Measurements from ENCODE around the gene LGI1. TPM values are rescaled to one million over a fixed set of nuclear protein-coding genes. Genes with fewer than 3 reads are reported as not detected.
A peak's percentile ranks its signal among the peaks of the same experiment; 100 is the strongest.

The LGI1 gene
- polyA plus RNA-seq, 1 donor from 2014 or later: 2.1 TPM

- Histone ChIP-seq H3K9me3 (ENCODE audit: low read length) (no peaks in the 10 kb centered on the region), H3K27ac (ENCODE audit: low read length) (no peak overlapping the region), H4K20me1 (ENCODE audit: insufficient read depth) (no peaks in the 10 kb centered on the region), H3K27me3 (ENCODE audit: insufficient read depth, low read depth, low read length) (no peaks in the 10 kb centered on the region), H3K9ac (ENCODE audit: low read length) (no peak overlapping the region), H3F3A (ENCODE audit: insufficient read depth, low read length, poor library complexity, severe bottlenecking) (no peaks in the 10 kb centered on the region), H3K4me2 (ENCODE audit: low read length) (no peak overlapping the region), H3K4me3 (ENCODE audit: low read length) (peak overlapping the region; percentile 39), H2AFZ (ENCODE audit: low read depth, low read length) (no peak overlapping the region), H3K79me2 (replicated peaks; ENCODE audit: insufficient read depth, low read length) (no peaks in the 10 kb centered on the region), H3K9me2 (ENCODE audit: insufficient read depth, low read length) (no peaks in the 10 kb centered on the region), H3K36me3 (ENCODE audit: insufficient read depth, low read length) (no peaks in the 10 kb centered on the region)
- no peak for TF ChIP-seq EZH2 (IDR thresholded peaks at IDR 0.05; ENCODE audit: borderline replicate concordance, insufficient read depth, low read length, poor library complexity, severe bottlenecking)
- no peak for TF ChIP-seq CTCF (IDR thresholded peaks at IDR 0.05; ENCODE audit: poor library complexity, severe bottlenecking)
- no peak for TF ChIP-seq SMC3 (conservative IDR thresholded peaks at IDR 0.05; ENCODE audit: poor library complexity)
- no peak for TF ChIP-seq POLR2AphosphoS5 (IDR thresholded peaks at IDR 0.05)
- no peak for TF ChIP-seq REST (IDR thresholded peaks at IDR 0.05; ENCODE audit: borderline replicate concordance)
- TF ChIP-seq MXI1 (conservative IDR thresholded peaks at IDR 0.05; ENCODE audit: poor library complexity, severe bottlenecking): no peak
- TF ChIP-seq RAD21 (conservative IDR thresholded peaks at IDR 0.05): no peak
- TF ChIP-seq EP300 (conservative IDR thresholded peaks at IDR 0.05; ENCODE audit: poor library complexity, severe bottlenecking): no peak
- TF ChIP-seq TAF1 (IDR thresholded peaks at IDR 0.05; ENCODE audit: low read depth): no peak
These were observed 5.9 kb upstream of the LGI1 start for GRCh38 chr10:93751832-93752231.

GRCh38 chr10:93752761-93753160 lies 5.0 kb upstream of the LGI1 start:
- H3K4me2 ChIP-seq (ENCODE audit: low read length): no peak overlapping the region

More at GRCh38 chr10:93752761-93753160, 5.0 kb upstream of the LGI1 start:
- H3K9ac ChIP-seq (ENCODE audit: low read length): no peak overlapping the region
- H3K36me3 ChIP-seq (ENCODE audit: insufficient read depth, low read length): no peaks in the 10 kb centered on the region
- H3K9me3 ChIP-seq (ENCODE audit: low read length): no peaks in the 10 kb centered on the region
- H3K4me3 ChIP-seq (ENCODE audit: low read length): no peak overlapping the region
- H3K27ac ChIP-seq (ENCODE audit: low read length): no peak overlapping the region
- H2AFZ ChIP-seq (ENCODE audit: low read depth, low read length): no peak overlapping the region
- no peaks in the 10 kb centered on the region for H4K20me1 ChIP-seq (ENCODE audit: insufficient read depth)
- no peaks in the 10 kb centered on the region for H3F3A ChIP-seq (ENCODE audit: insufficient read depth, low read length, poor library complexity, severe bottlenecking)
- H3K9me2 ChIP-seq (ENCODE audit: insufficient read depth, low read length): no peaks in the 10 kb centered on the region
- TF ChIP-seq EZH2 (IDR thresholded peaks at IDR 0.05; ENCODE audit: borderline replicate concordance, insufficient read depth, low read length, poor library complexity, severe bottlenecking) (no peak), MXI1 (conservative IDR thresholded peaks at IDR 0.05; ENCODE audit: poor library complexity, severe bottlenecking) (no peak), CTCF (IDR thresholded peaks at IDR 0.05; ENCODE audit: poor library complexity, severe bottlenecking) (no peak), SMC3 (conservative IDR thresholded peaks at IDR 0.05; ENCODE audit: poor library complexity) (no peak), REST (IDR thresholded peaks at IDR 0.05; ENCODE audit: borderline replicate concordance) (no peak), EP300 (conservative IDR thresholded peaks at IDR 0.05; ENCODE audit: poor library complexity, severe bottlenecking) (no peak), TAF1 (IDR thresholded peaks at IDR 0.05; ENCODE audit: low read depth) (no peak), RAD21 (conservative IDR thresholded peaks at IDR 0.05) (no peak), POLR2AphosphoS5 (IDR thresholded peaks at IDR 0.05) (no peak)
- no peaks in the 10 kb centered on the region for H3K27me3 ChIP-seq (ENCODE audit: insufficient read depth, low read depth, low read length)
- H3K79me2 ChIP-seq (replicated peaks; ENCODE audit: insufficient read depth, low read length): no peaks in the 10 kb centered on the region
